G401 (cell line): ENCODE results near the gene CAMTA1. TPM values are rescaled to one million over a fixed set of nuclear protein-coding genes. Genes with fewer than 3 reads are reported as not detected.

Experiments
- DNase-seq: peaks from one replicate; pipeline ENCODE4 v3.0.0-alpha.2; 2015; ENCODE audit warnings: low spot score
- in situ Hi-C: cut with HindIII; loops from 2 replicates; pipeline ENCODE4 v1.10.0; 2016; ENCODE audit warnings: low sequenced_read_pairs, mixed read lengths
- total RNA-seq: library from RNA; depleted of rRNA; stranded (reverse); fragments of >200 nt; shearing (Covaris generic); gene quantifications from 2 replicates; pipeline ENCODE4 v1.2.3, GENCODE V29; 2014

The CAMTA1 gene
- total RNA-seq, 1 experiment from 2014 or later: 137 TPM

GRCh38 chr1:7663451-7664146 lies 878.3 kb downstream of the CAMTA1 start:
- in situ Hi-C loops: no loop called here
- DNase-seq: no peak

- in situ Hi-C loops: no loop called here
Observed at GRCh38 chr1:7664147-7664892, 879.1 kb downstream of the CAMTA1 start.

GRCh38 chr1:7664893-7665250 lies 879.6 kb downstream of the CAMTA1 start:
- in situ Hi-C loops: no loop called here
- DNase-seq: no peak

More at GRCh38 chr1:7664147-7664892, 879.1 kb downstream of the CAMTA1 start:
- no peak for DNase-seq

GRCh38 chr1:7666249-7666648 lies 881.0 kb downstream of the CAMTA1 start:
- no peak for DNase-seq
- in situ Hi-C loops: no loop called here

GRCh38 chr1:7667159-7667558 lies 881.9 kb downstream of the CAMTA1 start:
- in situ Hi-C loops: no loop called here
- DNase-seq: no peak

- in situ Hi-C loops: no loop called here
- peak; percentile 92 for DNase-seq
Observed at GRCh38 chr1:7667625-7668218, 882.5 kb downstream of the CAMTA1 start.

GRCh38 chr1:7669559-7670311 lies 884.5 kb downstream of the CAMTA1 start:
- in situ Hi-C loops: no loop called here
- DNase-seq: peak; percentile 71

GRCh38 chr1:7670334-7671145 lies 885.3 kb downstream of the CAMTA1 start:
- no peak for DNase-seq
- in situ Hi-C loops: no loop called here

GRCh38 chr1:7671146-7671465 lies 885.9 kb downstream of the CAMTA1 start:
- in situ Hi-C loops: no loop called here

GRCh38 chr1:7671676-7672075 lies 886.4 kb downstream of the CAMTA1 start:
- in situ Hi-C loops: no loop called here
- no peak for DNase-seq

More at GRCh38 chr1:7671146-7671465, 885.9 kb downstream of the CAMTA1 start:
- no peak for DNase-seq

GRCh38 chr1:7672864-7673263 lies 887.6 kb downstream of the CAMTA1 start:
- DNase-seq: no peak
- in situ Hi-C loops: no loop called here

- DNase-seq: no peak
Observed at GRCh38 chr1:7674972-7675371, 889.7 kb downstream of the CAMTA1 start.

GRCh38 chr1:7675431-7676273 lies 890.4 kb downstream of the CAMTA1 start:
- in situ Hi-C loops: no loop called here

More at GRCh38 chr1:7674972-7675371, 889.7 kb downstream of the CAMTA1 start:
- in situ Hi-C loops: no loop called here

GRCh38 chr1:7676274-7676945 lies 891.2 kb downstream of the CAMTA1 start:
- in situ Hi-C loops: no loop called here
- DNase-seq: no peak

More at GRCh38 chr1:7675431-7676273, 890.4 kb downstream of the CAMTA1 start:
- DNase-seq: no peak

GRCh38 chr1:7677111-7677510 lies 891.9 kb downstream of the CAMTA1 start:
- in situ Hi-C loops: no loop called here
- no peak for DNase-seq

- in situ Hi-C loops: no loop called here
- no peak for DNase-seq
Observed at GRCh38 chr1:7677815-7678214, 892.6 kb downstream of the CAMTA1 start.

- DNase-seq: no peak
- in situ Hi-C loops: no loop called here
Observed at GRCh38 chr1:7678491-7679158, 893.4 kb downstream of the CAMTA1 start.
